GM12878 (cell line): Measurements from ENCODE around the gene PPM1G. TPM values are rescaled to one million over a fixed set of nuclear protein-coding genes. Genes with fewer than 3 reads are reported as not detected.

Experiments
- ASH2L ChIP-seq: fragments of 300-600, 200-600 bp; sonication (generic); IDR thresholded peaks from 2 replicates; pipeline ENCODE4 v1.6.1; 2017; ENCODE audit warnings: low read depth, mild to moderate bottlenecking, borderline replicate concordance
- ATF2 ChIP-seq: IDR thresholded peaks from 2 replicates; pipeline ENCODE4 v1.6.1; 2012; ENCODE audit warnings: low read length, inconsistent platforms
- CEBPB ChIP-seq, 2 experiments: fragments of 150-350 bp in 1 of 2; IDR thresholded peaks; 2 replicates each; pipeline ENCODE4 v1.6.1; 2012 to 2014; ENCODE audit warnings: low read depth in 2 of 2, low read length in 2 of 2, borderline replicate concordance in 1 of 2, inconsistent platforms in 1 of 2
- CREM ChIP-seq: IDR thresholded peaks from 2 replicates; pipeline ENCODE4 v1.6.1; 2014; ENCODE audit warnings: antibody characterized with exemption, low read depth
- EED ChIP-seq: sonication (generic); IDR thresholded peaks from 2 replicates; pipeline ENCODE4 v1.6.1; 2016; ENCODE audit warnings: antibody characterized with exemption, low read depth
- FOS ChIP-seq: IDR thresholded peaks from 3 replicates; pipeline ENCODE4 v1.6.1; 2011; ENCODE audit warnings: borderline replicate concordance; ENCODE audit not compliant: insufficient read length; ENCODE audit errors: extremely low read depth
- GATAD2B ChIP-seq: fragments of 450-650 bp; conservative IDR thresholded peaks from 2 replicates; pipeline ENCODE4 v1.6.1; 2017; ENCODE audit warnings: low read depth, mild to moderate bottlenecking, moderate library complexity
- MTA2 ChIP-seq: fragments of 450-650 bp; IDR thresholded peaks from 2 replicates; pipeline ENCODE4 v1.6.1; 2016; ENCODE audit warnings: low read depth, mild to moderate bottlenecking, moderate library complexity
- MYC ChIP-seq: IDR thresholded peaks from 2 replicates; pipeline ENCODE4 v1.6.1; 2011; ENCODE audit warnings: mild to moderate bottlenecking, low read length, moderate library complexity, inconsistent platforms; ENCODE audit not compliant: insufficient read depth, insufficient replicate concordance, insufficient read length, severe bottlenecking
- PAX8 ChIP-seq: fragments of 450-650 bp; IDR thresholded peaks from 2 replicates; pipeline ENCODE4 v1.6.1; 2017; ENCODE audit warnings: mild to moderate bottlenecking, moderate library complexity
- POLR2AphosphoS2 ChIP-seq: IDR thresholded peaks from 2 replicates; pipeline ENCODE4 v1.6.1; 2011; ENCODE audit warnings: low read depth, mild to moderate bottlenecking, low read length, improper control_type of control experiment, moderate library complexity
- RAD51 ChIP-seq: fragments of 450-650 bp; IDR thresholded peaks from 2 replicates; pipeline ENCODE4 v1.6.1; 2016; ENCODE audit warnings: moderate library complexity, mild to moderate bottlenecking, inconsistent platforms
- RBBP5 ChIP-seq: fragments of 200-600 bp; sonication (generic); conservative IDR thresholded peaks from 2 replicates; pipeline ENCODE4 v1.6.1; 2016
- RCOR1 ChIP-seq: conservative IDR thresholded peaks from 2 replicates; pipeline ENCODE4 v1.6.1; 2012; ENCODE audit warnings: low read depth, low read length, improper control_type of control experiment
- SIX5 ChIP-seq: IDR thresholded peaks from 2 replicates; pipeline ENCODE4 v1.6.1; 2011; ENCODE audit warnings: mild to moderate bottlenecking, low read depth, low read length, moderate library complexity; ENCODE audit not compliant: severe bottlenecking
- SMAD1 ChIP-seq: fragments of 450-650 bp; IDR thresholded peaks from 2 replicates; pipeline ENCODE4 v1.6.1; 2018; ENCODE audit warnings: mild to moderate bottlenecking, low read depth; ENCODE audit not compliant: partially characterized antibody
- SPI1 ChIP-seq: IDR thresholded peaks from 2 replicates; pipeline ENCODE4 v1.6.1; 2011; ENCODE audit warnings: low read depth, mild to moderate bottlenecking, low read length, moderate library complexity, borderline replicate concordance; ENCODE audit not compliant: insufficient read depth
- YY1 ChIP-seq: IDR thresholded peaks from 2 replicates; pipeline ENCODE4 v1.6.1; 2011; ENCODE audit warnings: low read depth, mild to moderate bottlenecking, low read length
- ZNF274 ChIP-seq: IDR thresholded peaks from one replicate; pipeline ENCODE4 v1.8.0; 2011; ENCODE audit not compliant: insufficient read length, insufficient read depth
- ZNF687 ChIP-seq: fragments of 450-650 bp; IDR thresholded peaks from 2 replicates; pipeline ENCODE4 v1.6.1; 2017; ENCODE audit warnings: mild to moderate bottlenecking, moderate library complexity
- polyA plus RNA-seq, 11 experiments: library from polyadenylated mRNA; depleted of rRNA in 4 of 11; unstranded in 6 of 11; stranded (reverse) in 5 of 11; fragments of >200 nt; fragmentation: Nextera tagmentation in 4 of 11; fragmentation: Illumina TruSeq in 1 of 11; extraction: Ambion mirVana in 4 of 11; extraction: Trizol in 1 of 11; gene quantifications; 1 replicate in 1 of 11; 2 replicates in 10 of 11; pipeline versions ENCODE4 v1.2.1 to v1.2.3, GENCODE V29; 2011 to 2016; ENCODE audit warnings: inconsistent platforms in 2 of 11, missing spikeins in 2 of 11, low read depth in 1 of 11
- total RNA-seq, 4 experiments: library from RNA; depleted of rRNA in 3 of 4; stranded (reverse); fragments of >200 nt in 3 of 4; fragmentation: Illumina TruSeq in 1 of 4; extraction: Trizol in 1 of 4; gene quantifications; 2 replicates each; pipeline versions ENCODE4 v1.2.1 to v1.2.3, GENCODE V29; 2013 to 2021
- TF ChIP-seq, protein P1 (sequence below): fragments of 450-650 bp; conservative IDR thresholded peaks from 2 replicates; pipeline ENCODE4 v1.6.1; 2017; ENCODE audit warnings: mild to moderate bottlenecking, moderate library complexity

PPM1G gene
- total and polyA plus RNA-seq, 10 of the 15 experiments (the other 5 are each of a cell fraction or from before 2014, with no cell fraction given) = 68.8 to 171 (median 121) TPM

- TF ChIP-seq, protein P1, sequence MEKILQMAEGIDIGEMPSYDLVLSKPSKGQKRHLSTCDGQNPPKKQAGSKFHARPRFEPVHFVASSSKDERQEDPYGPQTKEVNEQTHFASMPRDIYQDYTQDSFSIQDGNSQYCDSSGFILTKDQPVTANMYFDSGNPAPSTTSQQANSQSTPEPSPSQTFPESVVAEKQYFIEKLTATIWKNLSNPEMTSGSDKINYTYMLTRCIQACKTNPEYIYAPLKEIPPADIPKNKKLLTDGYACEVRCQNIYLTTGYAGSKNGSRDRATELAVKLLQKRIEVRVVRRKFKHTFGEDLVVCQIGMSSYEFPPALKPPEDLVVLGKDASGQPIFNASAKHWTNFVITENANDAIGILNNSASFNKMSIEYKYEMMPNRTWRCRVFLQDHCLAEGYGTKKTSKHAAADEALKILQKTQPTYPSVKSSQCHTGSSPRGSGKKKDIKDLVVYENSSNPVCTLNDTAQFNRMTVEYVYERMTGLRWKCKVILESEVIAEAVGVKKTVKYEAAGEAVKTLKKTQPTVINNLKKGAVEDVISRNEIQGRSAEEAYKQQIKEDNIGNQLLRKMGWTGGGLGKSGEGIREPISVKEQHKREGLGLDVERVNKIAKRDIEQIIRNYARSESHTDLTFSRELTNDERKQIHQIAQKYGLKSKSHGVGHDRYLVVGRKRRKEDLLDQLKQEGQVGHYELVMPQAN = no peak; the same call in none of the 2 replicates
- TF ChIP-seq FOS (no peak), MYC (peak; percentile 59), ASH2L (no peak; the same call in 1 of the 2 replicates), CREM (peak; percentile 40; the same call in 1 of the 2 replicates), MTA2 (no peak), RBBP5 (no peak), EED (no peak), SMAD1 (peak; percentile 79), YY1 (peak; percentile 68; the same call in 1 of the 2 replicates), ATF2 (no peak), CEBPB (IDR thresholded peaks at IDR 0.05; ENCODE audit: borderline replicate concordance in 1 of 2, low read depth in 2 of 2, low read length in 2 of 2) (no peak), RAD51 (no peak), ZNF274 (no peak), SIX5 (no peak), ZNF687 (peak; percentile 93), RCOR1 (no peak), POLR2AphosphoS2 (peak; percentile 93), GATAD2B (peak; percentile 92), SPI1 (peak; percentile 65), PAX8 (no peak)
Measured at GRCh38 chr2:27409321-27410073, at the start of gene PPM1G (continued).
